AG04449 (cell line): ENCODE results near the gene FN3K.

ENCODE experiments used
- CTCF ChIA-PET: fragments of 350-600 bp; formaldehyde crosslinking; extraction: SDS; loops from one replicate; lab custom pipeline; 2021; ENCODE audit warnings: antibody characterized with exemption; lab: Yijun Ruan, JAX
- POLR2A ChIA-PET: fragments of 400-600, 350-600 bp; formaldehyde crosslinking; extraction: SDS; loops from one replicate; lab custom pipeline; 2020; ENCODE audit warnings: antibody characterized with exemption, inconsistent platforms; lab: Yijun Ruan, JAX
- DNase-seq: peaks from one replicate; pipeline ENCODE4 v3.0.0-alpha.2; 2010; ENCODE audit warnings: low read depth, low spot score
- H3K4me3 ChIP-seq: 2 replicates; pipeline ENCODE4 v1.5.1; 2011; ENCODE audit warnings: low read depth, mild to moderate bottlenecking, control low read depth, low read length
- CTCF ChIP-seq: IDR thresholded peaks from one replicate; pipeline ENCODE4 v1.5.1; 2011; ENCODE audit warnings: mild to moderate bottlenecking, moderate library complexity, low read length, control low read depth, inconsistent platforms; ENCODE audit not compliant: insufficient read depth; ENCODE audit errors: missing control alignments

The FN3K gene

GRCh38 chr17:82702231-82702927 lies 33.0 kb upstream of the FN3K start:
- ChIA-PET CTCF (interaction anchor here (0.5 kb wide), 1 partner anchor 34 kb away, joined by 3 read pairs; no protein-coding TSS in a partner anchor), POLR2A (no interaction called here)
- TF ChIP-seq CTCF = no peak
- no peak overlapping the region for H3K4me3 ChIP-seq
- no peak for DNase-seq

GRCh38 chr17:82703036-82703745 lies 32.2 kb upstream of the FN3K start:
- no peak for TF ChIP-seq CTCF
- DNase-seq = no peak
- ChIA-PET CTCF (interaction anchor here (0.5 to 1.5 kb wide), 2 partner anchors 9 to 35 kb away, joined by 3 read pairs; no protein-coding TSS in a partner anchor), POLR2A (no interaction called here)
- no peak overlapping the region for H3K4me3 ChIP-seq

- ChIA-PET POLR2A (no interaction called here), CTCF (interaction anchor here (1.5 kb wide), 1 partner anchor 10 kb away, joined by 3 read pairs; no protein-coding TSS in a partner anchor)
- TF ChIP-seq CTCF = no peak
- no peak for DNase-seq
- H3K4me3 ChIP-seq = no peak overlapping the region
These were observed 31.2 kb upstream of the FN3K start for GRCh38 chr17:82703935-82704865.

- no peak overlapping the region for H3K4me3 ChIP-seq
- ChIA-PET POLR2A (no interaction called here), CTCF (no interaction called here)
- DNase-seq = no peak
- no peak for TF ChIP-seq CTCF
These were observed 30.5 kb upstream of the FN3K start for GRCh38 chr17:82704886-82705285.

- DNase-seq = no peak
- POLR2A ChIA-PET = no interaction called here
- H3K4me3 ChIP-seq = no peak overlapping the region
- CTCF ChIA-PET = no interaction called here
- TF ChIP-seq CTCF = no peak
These were observed 29.7 kb upstream of the FN3K start for GRCh38 chr17:82705756-82706155.
